Activated CD8-positive, alpha-beta memory T cell treated with anti-CD3 and anti-CD28 coated beads, Interleukin-2, amount 10 ng/mL, durations not matched to agents 7 days and 5 days (primary cell): ENCODE measurements around the gene KIAA0513. TPM values are rescaled to one million over a fixed set of nuclear protein-coding genes. Genes with fewer than 3 reads are reported as not detected.

Experiments used
- ATAC-seq: fragments of 150-1000 bp; cut with Tn5 transposase; one replicate; pipeline ENCODE4 v1.10.0; 2021; ENCODE audit warnings: moderate library complexity
- CTCF ChIA-PET: fragments of 350-600 bp; sonication (Branson Sonifier 250); formaldehyde crosslinking; loops from one replicate; lab custom pipeline; 2021; ENCODE audit warnings: antibody characterized with exemption; lab: Charles Lee
- DNase-seq: peaks from one replicate; pipeline ENCODE4 v3.0.0-alpha.2; 2020
- H3K27ac Mint-ChIP-seq: one replicate; pipeline ENCODE4 v1.8.0; 2021; ENCODE audit warnings: mild to moderate bottlenecking, mixed read lengths
- H3K27me3 Mint-ChIP-seq: one replicate; pipeline ENCODE4 v1.8.0; 2021; ENCODE audit warnings: mixed read lengths
- H3K36me3 Mint-ChIP-seq: one replicate; pipeline ENCODE4 v1.8.0; 2021; ENCODE audit warnings: mild to moderate bottlenecking, mixed read lengths
- H3K4me1 Mint-ChIP-seq: one replicate; pipeline ENCODE4 v1.8.0; 2021; ENCODE audit warnings: mixed read lengths
- H3K4me3 Mint-ChIP-seq: one replicate; pipeline ENCODE4 v1.8.0; 2021; ENCODE audit warnings: mild to moderate bottlenecking, moderate library complexity, mixed read lengths
- H3K9me3 Mint-ChIP-seq: one replicate; pipeline ENCODE4 v1.8.0; 2022; ENCODE audit warnings: low read depth, mixed read lengths
- total RNA-seq, 2 experiments: library from RNA; stranded (reverse); gene quantifications; one replicate each; pipeline ENCODE4 v1.2.3, GENCODE V29; 2021

Gene KIAA0513
- total RNA-seq, 2 experiments from 2014 or later, result 7.9 to 9.6 TPM

- Mint-ChIP-seq H3K9me3 (no peaks in the 10 kb centered on the region), H3K4me3 (no peak overlapping the region), H3K27ac (no peak overlapping the region), H3K4me1 (peaks cover 27% of the 10 kb centered on the region), H3K27me3 (no peaks in the 10 kb centered on the region), H3K36me3 (no peaks in the 10 kb centered on the region)
- CTCF ChIA-PET, result interaction anchor here (1.0 to 2.0 kb wide), 4 partner anchors 10 to 153 kb away, joined by 3 to 8 read pairs (median 4); no protein-coding TSS in a partner anchor
- no peak for ATAC-seq
- DNase-seq, result no peak
These were observed 72.7 kb downstream of the KIAA0513 start for GRCh38 chr16:85100265-85100664.

GRCh38 chr16:85101956-85102630 is 74.5 kb downstream of the KIAA0513 start:
- Mint-ChIP-seq H3K4me3 (no peak overlapping the region), H3K4me1 (peaks cover 33% of the 10 kb centered on the region), H3K36me3 (no peaks in the 10 kb centered on the region), H3K27me3 (no peaks in the 10 kb centered on the region), H3K9me3 (no peaks in the 10 kb centered on the region), H3K27ac (no peak overlapping the region)
- DNase-seq (no peak), ATAC-seq (no peak)
- CTCF ChIA-PET, result interaction anchor here (1.2 to 1.5 kb wide), 3 partner anchors 12 to 15 kb away, joined by 3 to 9 read pairs (median 7); no protein-coding TSS in a partner anchor

GRCh38 chr16:85103114-85104079 is 75.8 kb downstream of the KIAA0513 start:
- CTCF ChIA-PET, result interaction anchor here (1.0 to 2.6 kb wide), 6 partner anchors 10 to 513 kb away, joined by 3 to 19 read pairs (median 6); no protein-coding TSS in a partner anchor
- no peaks in the 10 kb centered on the region for H3K36me3 Mint-ChIP-seq
- no peak overlapping the region for H3K27ac Mint-ChIP-seq
- no peaks in the 10 kb centered on the region for H3K9me3 Mint-ChIP-seq
- DNase-seq, result no peak
- no peaks in the 10 kb centered on the region for H3K27me3 Mint-ChIP-seq
- no peak for ATAC-seq
- H3K4me3 Mint-ChIP-seq, result no peak overlapping the region
- H3K4me1 Mint-ChIP-seq, result peaks cover 33% of the 10 kb centered on the region

- Mint-ChIP-seq H3K27me3 (no peaks in the 10 kb centered on the region), H3K27ac (no peak overlapping the region), H3K36me3 (no peaks in the 10 kb centered on the region), H3K9me3 (no peaks in the 10 kb centered on the region), H3K4me1 (peaks cover 33% of the 10 kb centered on the region), H3K4me3 (no peak overlapping the region)
- ATAC-seq (no peak), DNase-seq (no peak)
- CTCF ChIA-PET, result interaction anchor here (0.9 to 2.6 kb wide), 8 partner anchors 8 to 317 kb away, joined by 3 to 19 read pairs (median 4); no protein-coding TSS in a partner anchor
These were observed 76.6 kb downstream of the KIAA0513 start for GRCh38 chr16:85104147-85104546.

GRCh38 chr16:85104821-85105391 is 77.3 kb downstream of the KIAA0513 start:
- Mint-ChIP-seq H3K9me3 (no peaks in the 10 kb centered on the region), H3K27me3 (no peaks in the 10 kb centered on the region), H3K36me3 (no peaks in the 10 kb centered on the region), H3K27ac (peak overlapping the region; percentile 84), H3K4me1 (peaks cover 33% of the 10 kb centered on the region), H3K4me3 (no peak overlapping the region)
- ATAC-seq (peak; percentile 89), DNase-seq (peak; percentile 71)
- CTCF ChIA-PET, result interaction anchor here (0.6 to 2.6 kb wide), 12 partner anchors 8 to 316 kb away, joined by 3 to 19 read pairs (median 4); no protein-coding TSS in a partner anchor

- no peak overlapping the region for H3K27ac Mint-ChIP-seq
- no peaks in the 10 kb centered on the region for H3K36me3 Mint-ChIP-seq
- peaks cover 33% of the 10 kb centered on the region for H3K4me1 Mint-ChIP-seq
- DNase-seq, result no peak
- H3K27me3 Mint-ChIP-seq, result no peaks in the 10 kb centered on the region
- no peaks in the 10 kb centered on the region for H3K9me3 Mint-ChIP-seq
- no peak for ATAC-seq
- CTCF ChIA-PET, result interaction anchor here (0.6 to 2.6 kb wide), 10 partner anchors 9 to 316 kb away, joined by 3 to 19 read pairs (median 4); no protein-coding TSS in a partner anchor
- H3K4me3 Mint-ChIP-seq, result no peak overlapping the region
These were observed 77.9 kb downstream of the KIAA0513 start for GRCh38 chr16:85105475-85105874.

- ATAC-seq, result no peak
- no peak overlapping the region for H3K27ac Mint-ChIP-seq
- no peaks in the 10 kb centered on the region for H3K27me3 Mint-ChIP-seq
- H3K9me3 Mint-ChIP-seq, result no peaks in the 10 kb centered on the region
- CTCF ChIA-PET, result no interaction called here
- no peak overlapping the region for H3K4me3 Mint-ChIP-seq
- peaks cover 29% of the 10 kb centered on the region for H3K4me1 Mint-ChIP-seq
- H3K36me3 Mint-ChIP-seq, result no peaks in the 10 kb centered on the region
- DNase-seq, result no peak
These were observed 79.5 kb downstream of the KIAA0513 start for GRCh38 chr16:85107083-85107482.

GRCh38 chr16:85107532-85107931 is 79.9 kb downstream of the KIAA0513 start:
- H3K36me3 Mint-ChIP-seq, result no peaks in the 10 kb centered on the region
- no peak for DNase-seq
- CTCF ChIA-PET, result no interaction called here
- no peak overlapping the region for H3K27ac Mint-ChIP-seq
- no peak overlapping the region for H3K4me3 Mint-ChIP-seq
- H3K4me1 Mint-ChIP-seq, result peaks cover 29% of the 10 kb centered on the region
- H3K9me3 Mint-ChIP-seq, result no peaks in the 10 kb centered on the region
- ATAC-seq, result no peak
- no peaks in the 10 kb centered on the region for H3K27me3 Mint-ChIP-seq

GRCh38 chr16:85110105-85110504 is 82.5 kb downstream of the KIAA0513 start:
- no peaks in the 10 kb centered on the region for H3K9me3 Mint-ChIP-seq
- CTCF ChIA-PET, result no interaction called here
- DNase-seq, result no peak
- H3K27ac Mint-ChIP-seq, result no peak overlapping the region
- H3K4me1 Mint-ChIP-seq, result peaks cover 12% of the 10 kb centered on the region
- no peak for ATAC-seq
- H3K36me3 Mint-ChIP-seq, result no peaks in the 10 kb centered on the region
- no peak overlapping the region for H3K4me3 Mint-ChIP-seq
- H3K27me3 Mint-ChIP-seq, result no peaks in the 10 kb centered on the region

- DNase-seq (no peak), ATAC-seq (no peak)
- Mint-ChIP-seq H3K36me3 (no peaks in the 10 kb centered on the region), H3K27me3 (no peaks in the 10 kb centered on the region), H3K27ac (no peak overlapping the region), H3K9me3 (no peaks in the 10 kb centered on the region), H3K4me3 (no peak overlapping the region), H3K4me1 (peaks cover 7% of the 10 kb centered on the region)
- CTCF ChIA-PET, result no interaction called here
These were observed 83.6 kb downstream of the KIAA0513 start for GRCh38 chr16:85111184-85111583.

- Mint-ChIP-seq H3K4me1 (peaks cover 7% of the 10 kb centered on the region), H3K9me3 (no peaks in the 10 kb centered on the region), H3K27ac (no peak within 1 kb of the TSS), H3K27me3 (no peaks in the 10 kb centered on the region), H3K36me3 (no peaks in the 10 kb centered on the region), H3K4me3 (no peak within 1 kb of the TSS)
- CTCF ChIA-PET, result interaction anchor here (0.7 to 1.2 kb wide), 2 partner anchors 8 to 64 kb away, joined by 3 to 7 read pairs; no protein-coding TSS in a partner anchor
- no peak for ATAC-seq
- no peak for DNase-seq
These were observed 84.8 kb downstream of the KIAA0513 start, which contains the start of gene CIBAR2 for GRCh38 chr16:85112364-85112763. Gene CIBAR2 (minus strand): TSS chr16:85112472. CDS start chr16:85112352, 120 bp downstream.

GRCh38 chr16:85113168-85113733 is 85.7 kb downstream of the KIAA0513 start:
- no peak for DNase-seq
- Mint-ChIP-seq H3K9me3 (no peaks in the 10 kb centered on the region), H3K4me1 (peaks cover 7% of the 10 kb centered on the region), H3K27me3 (no peaks in the 10 kb centered on the region), H3K4me3 (no peak overlapping the region), H3K27ac (no peak overlapping the region), H3K36me3 (no peaks in the 10 kb centered on the region)
- CTCF ChIA-PET, result interaction anchor here (0.6 to 1.2 kb wide), 5 partner anchors 9 to 140 kb away, joined by 3 to 7 read pairs (median 3); no protein-coding TSS in a partner anchor
- no peak for ATAC-seq
